Activated B cell treated with CpG ODN at 0.5 μM for 24 hours (primary cell): ENCODE results near the gene HDAC4. TPM values are rescaled to one million over a fixed set of nuclear protein-coding genes. Genes with fewer than 3 reads are reported as not detected.
A peak's percentile ranks its signal among the peaks of the same experiment; 100 is the strongest.

Source experiments
- ATAC-seq: fragments of 200-7000 bp; cut with Tn5 transposase; one replicate; pipeline ENCODE4 v1.10.0; 2021; ENCODE audit warnings: low read depth, mild to moderate bottlenecking, moderate library complexity
- CTCF ChIA-PET: fragments of 350-600 bp; sonication (Branson Sonifier 250); formaldehyde crosslinking; loops from one replicate; lab custom pipeline; 2021; ENCODE audit warnings: antibody characterized with exemption; lab: Charles Lee
- POLR2A ChIA-PET: fragments of 350-600 bp; sonication (Branson Sonifier 250); formaldehyde crosslinking; loops from one replicate; lab custom pipeline; 2021; ENCODE audit warnings: antibody characterized with exemption; lab: Charles Lee
- DNase-seq: peaks from one replicate; pipeline ENCODE4 v3.0.0; 2022
- H3K27ac Mint-ChIP-seq: one replicate; pipeline ENCODE4 v1.8.0; 2020; ENCODE audit warnings: mixed read lengths
- H3K27me3 Mint-ChIP-seq: one replicate; pipeline ENCODE4 v1.8.0; 2021; ENCODE audit warnings: mixed read lengths
- H3K36me3 Mint-ChIP-seq: one replicate; pipeline ENCODE4 v1.8.0; 2021; ENCODE audit warnings: low read depth, mixed read lengths
- H3K4me1 Mint-ChIP-seq: one replicate; pipeline ENCODE4 v1.8.0; 2021; ENCODE audit warnings: mixed read lengths
- H3K4me3 Mint-ChIP-seq: one replicate; pipeline ENCODE4 v1.8.0; 2020; ENCODE audit warnings: mild to moderate bottlenecking, mixed read lengths
- H3K9me3 Mint-ChIP-seq: one replicate; pipeline ENCODE4 v1.8.0; 2020; ENCODE audit warnings: mixed read lengths
- intact Hi-C: fragments of 100-400 bp; cut with micrococcal nuclease; formaldehyde crosslinking; loops from one replicate; pipeline ENCODE4 v1.15.1; 2024
- total RNA-seq: library from RNA; stranded (reverse); gene quantifications from 2 replicates; pipeline ENCODE4 v1.2.3, GENCODE V29; 2022
- TF ChIP-seq, protein P1 (sequence below): fragments of 200-600 bp; IDR thresholded peaks from one replicate; pipeline ENCODE4 v1.8.0; 2022; ENCODE audit warnings: antibody characterized with exemption, mild to moderate bottlenecking

Gene HDAC4
- total RNA-seq, 1 donor from 2014 or later = 31.9 TPM

GRCh38 chr2:239259603-239260298, 141.1 kb downstream of the HDAC4 start:
- Mint-ChIP-seq H3K27me3 (peaks cover 24% of the 10 kb centered on the region), H3K4me1 (peaks cover 54% of the 10 kb centered on the region), H3K9me3 (peaks cover 17% of the 10 kb centered on the region), H3K4me3 (peak overlapping the region; percentile 55), H3K27ac (no peak overlapping the region), H3K36me3 (peaks cover 7% of the 10 kb centered on the region)
- ChIA-PET POLR2A (interaction anchor here (1.2 kb wide), 1 partner anchor 35 kb away, joined by 4 read pairs; no protein-coding TSS in a partner anchor), CTCF (no interaction called here)
- TF ChIP-seq, protein P1, sequence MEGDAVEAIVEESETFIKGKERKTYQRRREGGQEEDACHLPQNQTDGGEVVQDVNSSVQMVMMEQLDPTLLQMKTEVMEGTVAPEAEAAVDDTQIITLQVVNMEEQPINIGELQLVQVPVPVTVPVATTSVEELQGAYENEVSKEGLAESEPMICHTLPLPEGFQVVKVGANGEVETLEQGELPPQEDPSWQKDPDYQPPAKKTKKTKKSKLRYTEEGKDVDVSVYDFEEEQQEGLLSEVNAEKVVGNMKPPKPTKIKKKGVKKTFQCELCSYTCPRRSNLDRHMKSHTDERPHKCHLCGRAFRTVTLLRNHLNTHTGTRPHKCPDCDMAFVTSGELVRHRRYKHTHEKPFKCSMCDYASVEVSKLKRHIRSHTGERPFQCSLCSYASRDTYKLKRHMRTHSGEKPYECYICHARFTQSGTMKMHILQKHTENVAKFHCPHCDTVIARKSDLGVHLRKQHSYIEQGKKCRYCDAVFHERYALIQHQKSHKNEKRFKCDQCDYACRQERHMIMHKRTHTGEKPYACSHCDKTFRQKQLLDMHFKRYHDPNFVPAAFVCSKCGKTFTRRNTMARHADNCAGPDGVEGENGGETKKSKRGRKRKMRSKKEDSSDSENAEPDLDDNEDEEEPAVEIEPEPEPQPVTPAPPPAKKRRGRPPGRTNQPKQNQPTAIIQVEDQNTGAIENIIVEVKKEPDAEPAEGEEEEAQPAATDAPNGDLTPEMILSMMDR = no peak
- DNase-seq (no peak), ATAC-seq (peak; percentile 46)
- intact Hi-C loops = loop anchor here (1.0 kb wide), 1 partner anchor 8 kb away; no protein-coding TSS in a partner anchor

DNA sequence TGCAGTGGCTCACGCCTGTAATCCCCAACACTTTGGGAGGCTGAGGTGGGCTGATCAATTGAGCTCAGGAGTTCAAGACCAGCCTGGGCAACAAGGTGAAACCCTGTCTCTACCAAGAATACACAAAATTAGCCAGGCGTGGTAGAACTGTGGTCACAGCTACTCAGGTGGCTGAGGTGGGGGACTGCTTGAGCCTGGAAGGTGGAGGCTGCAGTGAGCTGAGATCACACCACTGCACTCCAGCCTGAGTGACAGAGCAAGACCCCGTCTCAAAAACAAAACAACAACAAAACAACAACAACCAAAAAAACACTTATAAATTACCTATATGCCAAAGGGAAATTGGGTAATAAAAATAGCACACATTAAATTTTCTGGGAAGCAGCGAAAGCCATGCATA, 141.6 kb downstream of the HDAC4 start:
- DNase-seq = no peak
- TF ChIP-seq, protein P1 = no peak
- CTCF ChIA-PET = interaction anchor here (0.8 kb wide), 1 partner anchor 8 kb away, joined by 3 read pairs; no protein-coding TSS in a partner anchor
- Mint-ChIP-seq H3K27ac (no peak overlapping the region), H3K36me3 (peaks cover 7% of the 10 kb centered on the region), H3K27me3 (peaks cover 21% of the 10 kb centered on the region), H3K4me1 (peaks cover 54% of the 10 kb centered on the region), H3K9me3 (peaks cover 17% of the 10 kb centered on the region), H3K4me3 (peak overlapping the region; percentile 55)
- POLR2A ChIA-PET = no interaction called here
- ATAC-seq = peak; percentile 52
- intact Hi-C loops = loop anchor here (1.0 kb wide), 1 partner anchor 8 kb away; no protein-coding TSS in a partner anchor

DNA sequence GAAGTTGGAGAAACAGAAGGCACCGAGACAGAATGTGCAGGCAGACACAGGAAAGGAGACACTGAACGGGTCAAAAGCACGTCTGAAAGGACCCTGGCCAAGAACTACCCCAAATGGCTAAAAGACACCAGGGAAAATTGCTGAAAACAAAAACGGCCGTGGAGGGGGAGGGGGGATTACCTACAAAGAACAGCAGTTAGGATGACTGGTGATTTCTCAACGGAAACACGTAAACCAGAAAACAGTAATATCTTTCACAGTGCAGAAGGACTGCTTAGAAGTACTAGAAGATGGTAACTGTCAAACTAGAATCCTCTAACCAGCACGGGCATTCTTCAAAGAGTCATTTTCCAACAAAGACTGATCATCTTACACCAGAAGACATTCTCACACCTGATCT, 142.6 kb downstream of the HDAC4 start:
- H3K4me3 Mint-ChIP-seq = no peak overlapping the region
- H3K9me3 Mint-ChIP-seq = peaks cover 17% of the 10 kb centered on the region
- DNase-seq (no peak), ATAC-seq (no peak)
- peaks cover 59% of the 10 kb centered on the region for H3K4me1 Mint-ChIP-seq
- intact Hi-C loops = no loop called here
- ChIA-PET POLR2A (no interaction called here), CTCF (interaction anchor here (0.8 kb wide), 1 partner anchor 9 kb away, joined by 3 read pairs; no protein-coding TSS in a partner anchor)
- no peak overlapping the region for H3K27ac Mint-ChIP-seq
- H3K27me3 Mint-ChIP-seq = peaks cover 24% of the 10 kb centered on the region
- TF ChIP-seq, protein P1 = no peak
- peaks cover 7% of the 10 kb centered on the region for H3K36me3 Mint-ChIP-seq

- intact Hi-C loops = no loop called here
- ChIA-PET POLR2A (no interaction called here), CTCF (no interaction called here)
- DNase-seq = no peak
- Mint-ChIP-seq H3K4me1 (peaks cover 66% of the 10 kb centered on the region), H3K4me3 (no peak overlapping the region), H3K27ac (no peak overlapping the region), H3K36me3 (peaks cover 7% of the 10 kb centered on the region), H3K27me3 (peaks cover 24% of the 10 kb centered on the region), H3K9me3 (peaks cover 17% of the 10 kb centered on the region)
- TF ChIP-seq, protein P1 = no peak
- no peak for ATAC-seq
These were observed 143.3 kb downstream of the HDAC4 start for GRCh38 chr2:239257511-239257937.

GRCh38 chr2:239256350-239256743, 144.5 kb downstream of the HDAC4 start:
- no peak overlapping the region for H3K4me3 Mint-ChIP-seq
- TF ChIP-seq, protein P1 = no peak
- no peak for ATAC-seq
- no peak for DNase-seq
- ChIA-PET POLR2A (interaction anchor here (1.0 kb wide), 1 partner anchor 141 kb away, joined by 5 read pairs; no protein-coding TSS in a partner anchor), CTCF (no interaction called here)
- no peak overlapping the region for H3K27ac Mint-ChIP-seq
- peaks cover 17% of the 10 kb centered on the region for H3K9me3 Mint-ChIP-seq
- intact Hi-C loops = no loop called here
- H3K36me3 Mint-ChIP-seq = peaks cover 7% of the 10 kb centered on the region
- peaks cover 24% of the 10 kb centered on the region for H3K27me3 Mint-ChIP-seq
- H3K4me1 Mint-ChIP-seq = peaks cover 74% of the 10 kb centered on the region
